PC-9 (cell line): ENCODE data around the gene KPNA1. TPM values are rescaled to one million over a fixed set of nuclear protein-coding genes. Genes with fewer than 3 reads are reported as not detected.

ENCODE experiments used
- BruUV-seq: library from RNA; stranded (reverse); fragments of 400-500 nt; replicated peaks from 2 replicates; lab custom pipeline; 2021; lab: Mats Ljungman, UMichigan
- CTCF ChIA-PET: fragments of 300-600 bp; sonication (Branson Sonifier 250); formaldehyde crosslinking; loops from one replicate; lab custom pipeline; 2022; ENCODE audit warnings: antibody characterized with exemption; lab: Charles Lee
- POLR2A ChIA-PET: fragments of 300-600 bp; sonication (Branson Sonifier 250); formaldehyde crosslinking; loops from one replicate; lab custom pipeline; 2022; ENCODE audit warnings: antibody characterized with exemption; ENCODE audit not compliant: unreplicated experiment; lab: Charles Lee
- DNase-seq, 2 experiments: peaks; one replicate each; pipeline versions ENCODE4 v3.0.0 to v3.0.0-alpha.2; 2015 to 2022; ENCODE audit warnings: mixed read lengths in 1 of 2
- H2AFZ ChIP-seq: fragments of 200-600 bp; sonication (generic); 2 replicates; pipeline ENCODE4 v1.8.1; 2017; ENCODE audit warnings: antibody characterized with exemption
- H3F3A ChIP-seq: fragments of 200-600 bp; sonication (generic); 2 replicates; pipeline ENCODE4 v1.8.1; 2017; ENCODE audit warnings: antibody characterized with exemption, mild to moderate bottlenecking, low read depth; ENCODE audit not compliant: insufficient read depth
- H3K27ac ChIP-seq: fragments of 200-600 bp; sonication (generic); 2 replicates; pipeline ENCODE4 v1.6.1; 2016; ENCODE audit warnings: mixed run types
- H3K27me3 ChIP-seq: fragments of 200-600 bp; sonication (generic); 2 replicates; pipeline ENCODE4 v1.6.1; 2016; ENCODE audit warnings: low read depth, mixed run types; ENCODE audit not compliant: insufficient read depth
- H3K36me3 ChIP-seq: fragments of 200-600 bp; sonication (generic); 2 replicates; pipeline ENCODE4 v1.6.1; 2016; ENCODE audit warnings: low read depth, mixed run types
- H3K4me1 ChIP-seq: fragments of 200-600 bp; sonication (generic); replicated peaks from 2 replicates; pipeline ENCODE4 v1.6.1; 2016; ENCODE audit warnings: mixed run types; ENCODE audit not compliant: insufficient read depth
- H3K4me2 ChIP-seq: fragments of 200-600 bp; sonication (generic); 2 replicates; pipeline ENCODE4 v1.6.1; 2017; ENCODE audit warnings: mixed run types
- H3K4me3 ChIP-seq: fragments of 200-600 bp; sonication (generic); 2 replicates; pipeline ENCODE4 v1.6.1; 2016; ENCODE audit warnings: mixed run types
- H3K79me2 ChIP-seq: fragments of 200-600 bp; sonication (generic); 2 replicates; pipeline ENCODE4 v1.6.1; 2017; ENCODE audit warnings: low read depth, mixed run types
- H3K9me2 ChIP-seq: fragments of 200-600 bp; sonication (generic); 2 replicates; pipeline ENCODE4 v1.8.1; 2017; ENCODE audit warnings: mild to moderate bottlenecking; ENCODE audit not compliant: insufficient read depth
- H3K9me3 ChIP-seq: fragments of 200-600 bp; sonication (generic); 2 replicates; pipeline ENCODE4 v1.8.1; 2016; ENCODE audit warnings: low read depth; ENCODE audit not compliant: insufficient read depth
- H4K20me1 ChIP-seq: fragments of 200-600 bp; sonication (generic); 2 replicates; pipeline ENCODE4 v1.8.1; 2017; ENCODE audit not compliant: insufficient read depth
- EZH2 ChIP-seq: fragments of 200-600 bp; sonication (generic); IDR thresholded peaks from 2 replicates; pipeline ENCODE4 v1.8.0; 2017; ENCODE audit warnings: antibody characterized with exemption, low read depth
- intact Hi-C: fragments of 100-400 bp; cut with micrococcal nuclease; formaldehyde crosslinking; loops from one replicate; pipeline ENCODE4 v1.10.0; 2022; ENCODE audit not compliant: unreplicated experiment
- total RNA-seq: library from RNA; stranded (reverse); gene quantifications from 2 replicates; pipeline ENCODE4 v1.2.3, GENCODE V29; 2021
- TF ChIP-seq, protein P1 (sequence below): fragments of 200-600 bp; sonication (generic); conservative IDR thresholded peaks from 2 replicates; pipeline ENCODE4 v1.6.1; 2017; ENCODE audit warnings: mixed run types, antibody characterized with exemption, mild to moderate bottlenecking, moderate library complexity

Gene KPNA1
- total RNA-seq, 1 experiment from 2014 or later: 89.2 TPM

DNA sequence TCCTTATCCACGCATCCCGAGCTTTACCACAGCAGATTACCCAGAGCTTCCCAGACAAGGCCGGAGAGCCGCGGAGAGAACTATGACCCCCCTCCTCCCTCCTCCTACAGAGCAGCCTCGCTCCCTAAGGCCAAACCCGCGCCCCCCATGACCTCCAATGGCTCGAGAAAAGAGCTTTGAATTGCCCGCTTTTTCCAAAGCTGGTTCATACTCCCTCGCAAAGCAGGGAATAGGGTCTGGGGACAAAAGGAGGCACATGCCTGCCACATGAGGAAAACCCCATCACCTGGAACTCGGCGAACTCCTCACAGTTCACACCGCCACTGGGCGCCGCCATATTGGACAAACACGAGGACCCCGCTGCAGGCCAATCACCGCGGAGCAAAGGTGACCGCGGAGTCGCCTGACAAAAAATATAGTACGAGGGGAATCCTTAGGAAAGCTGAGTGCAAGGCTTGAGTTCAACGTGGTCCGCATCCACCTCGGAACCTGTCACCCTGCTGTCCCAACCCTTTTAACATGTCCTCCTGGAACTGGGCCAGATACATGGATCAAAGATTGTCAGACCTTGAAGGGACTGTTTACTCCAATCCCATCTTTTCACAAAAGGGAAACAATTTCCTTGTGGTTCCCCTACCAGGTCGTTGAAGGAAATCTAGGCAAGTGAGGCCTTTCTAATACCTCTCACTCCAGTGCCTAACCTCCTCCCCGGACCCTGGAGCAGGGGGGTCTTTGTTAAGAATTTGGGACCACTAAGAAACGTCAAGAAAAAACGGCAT lies 131.7 kb downstream of the KPNA1 start, which contains the start of gene MIX23:
Gene MIX23 (minus strand): TSS at position 344 of the 779 bp plus-strand sequence. CDS start 7 bp downstream, at position 337.
- peak; percentile 76 to 87 for DNase-seq
- POLR2A ChIA-PET: interaction anchor here (0.7 kb wide), 1 partner anchor 50 kb away, joined by 6 read pairs; no protein-coding TSS in a partner anchor
- H3K9me2 ChIP-seq: no peaks in the 10 kb centered on the region
- intact Hi-C loops: loop anchor here (5.0 kb wide), 1 partner anchor 836 kb away; the partner anchor contains the start of gene POLQ
- BruUV-seq: no TSS peak
- no peaks in the 10 kb centered on the region for H4K20me1 ChIP-seq
- no peaks in the 10 kb centered on the region for H3F3A ChIP-seq
- no peaks in the 10 kb centered on the region for H3K9me3 ChIP-seq
- peak within 1 kb of the TSS; percentile 66 for H3K27ac ChIP-seq
- H3K4me3 ChIP-seq: peak within 1 kb of the TSS; percentile 85
- H3K4me2 ChIP-seq: peak within 1 kb of the TSS; percentile 96
- peaks cover 25% of the 10 kb centered on the region for H3K79me2 ChIP-seq
- TF ChIP-seq, protein P1, sequence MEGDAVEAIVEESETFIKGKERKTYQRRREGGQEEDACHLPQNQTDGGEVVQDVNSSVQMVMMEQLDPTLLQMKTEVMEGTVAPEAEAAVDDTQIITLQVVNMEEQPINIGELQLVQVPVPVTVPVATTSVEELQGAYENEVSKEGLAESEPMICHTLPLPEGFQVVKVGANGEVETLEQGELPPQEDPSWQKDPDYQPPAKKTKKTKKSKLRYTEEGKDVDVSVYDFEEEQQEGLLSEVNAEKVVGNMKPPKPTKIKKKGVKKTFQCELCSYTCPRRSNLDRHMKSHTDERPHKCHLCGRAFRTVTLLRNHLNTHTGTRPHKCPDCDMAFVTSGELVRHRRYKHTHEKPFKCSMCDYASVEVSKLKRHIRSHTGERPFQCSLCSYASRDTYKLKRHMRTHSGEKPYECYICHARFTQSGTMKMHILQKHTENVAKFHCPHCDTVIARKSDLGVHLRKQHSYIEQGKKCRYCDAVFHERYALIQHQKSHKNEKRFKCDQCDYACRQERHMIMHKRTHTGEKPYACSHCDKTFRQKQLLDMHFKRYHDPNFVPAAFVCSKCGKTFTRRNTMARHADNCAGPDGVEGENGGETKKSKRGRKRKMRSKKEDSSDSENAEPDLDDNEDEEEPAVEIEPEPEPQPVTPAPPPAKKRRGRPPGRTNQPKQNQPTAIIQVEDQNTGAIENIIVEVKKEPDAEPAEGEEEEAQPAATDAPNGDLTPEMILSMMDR: no peak
- no peak for TF ChIP-seq EZH2
- peaks cover 18% of the 10 kb centered on the region; the same call in 1 of the 2 replicates for H3K4me1 ChIP-seq
- H3K36me3 ChIP-seq: no peaks in the 10 kb centered on the region; the same call in 1 of the 2 replicates
- H3K27me3 ChIP-seq: no peaks in the 10 kb centered on the region
- CTCF ChIA-PET: interaction anchor here (0.6 to 2.1 kb wide), 2 partner anchors 10 to 544 kb away, joined by 3 to 5 read pairs; no protein-coding TSS in a partner anchor
- H2AFZ ChIP-seq: peak within 1 kb of the TSS; percentile 94

DNA sequence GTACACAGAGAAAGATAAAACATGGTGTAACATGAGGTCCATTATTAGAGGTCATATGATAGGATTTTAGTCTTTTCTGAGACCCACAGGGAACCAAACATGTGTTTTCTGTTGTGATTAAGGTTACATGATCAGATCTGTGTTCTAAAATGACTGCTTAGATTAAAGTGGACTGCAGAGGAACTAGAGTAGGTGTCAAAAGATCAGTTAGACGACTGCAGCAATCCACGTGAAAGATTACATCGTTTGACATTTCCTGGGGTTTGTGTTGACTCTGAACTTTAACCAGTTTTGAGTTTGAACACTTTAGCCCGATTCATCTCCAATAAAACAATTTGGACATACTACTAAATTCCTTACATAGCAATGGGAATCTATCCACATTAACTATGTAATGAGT lies 136.8 kb downstream of the KPNA1 start:
- H3K36me3 ChIP-seq: no peaks in the 10 kb centered on the region; the same call in none of the 2 replicates
- H3K9me3 ChIP-seq: no peaks in the 10 kb centered on the region
- CTCF ChIA-PET: no interaction called here

DNA sequence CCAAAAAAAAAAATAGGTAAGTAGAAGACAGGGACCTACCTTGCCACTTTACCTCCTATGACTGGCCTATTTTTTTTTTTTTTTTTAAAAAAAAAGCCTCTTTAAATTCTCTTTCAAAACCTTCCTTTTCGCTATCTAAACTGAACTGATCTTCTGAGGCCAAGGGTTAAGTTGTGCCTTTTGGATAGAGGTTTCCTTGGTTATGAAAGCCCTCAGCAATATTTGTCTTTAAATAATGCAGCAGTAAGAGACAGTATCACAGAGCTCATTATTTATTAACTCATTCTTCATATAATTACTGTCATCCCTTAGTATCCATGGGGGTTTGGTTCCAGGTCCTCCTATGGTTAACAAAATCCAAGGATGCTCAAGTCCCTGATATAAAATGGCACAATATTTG lies 140.7 kb downstream of the KPNA1 start:
- POLR2A ChIA-PET: no interaction called here

More for the DNA sequence above, 136.8 kb downstream of the KPNA1 start:
- no peaks in the 10 kb centered on the region for H3F3A ChIP-seq
- POLR2A ChIA-PET: no interaction called here
- no peak for TF ChIP-seq EZH2
- TF ChIP-seq, protein P1: no peak
- H3K27me3 ChIP-seq: no peaks in the 10 kb centered on the region
- no peak for DNase-seq
- no peaks in the 10 kb centered on the region for H4K20me1 ChIP-seq
- H3K4me3 ChIP-seq: no peak overlapping the region
- no TSS peak for BruUV-seq
- H3K27ac ChIP-seq: no peak overlapping the region
- intact Hi-C loops: no loop called here
- no peak overlapping the region for H3K4me2 ChIP-seq
- H3K79me2 ChIP-seq: peaks cover 44% of the 10 kb centered on the region
- no peaks in the 10 kb centered on the region; the same call in 1 of the 2 replicates for H3K9me2 ChIP-seq
- H3K4me1 ChIP-seq: peaks cover 7% of the 10 kb centered on the region; the same call in 1 of the 2 replicates
- H2AFZ ChIP-seq: no peak overlapping the region

More for the DNA sequence above, 140.7 kb downstream of the KPNA1 start:
- Histone ChIP-seq H3F3A (0 out of 2 replicates have a peak, but pooled peaks cover 4% of the 10 kb centered on the region), H3K79me2 (peaks cover 22% of the 10 kb centered on the region; the same call in 1 of the 2 replicates), H3K4me3 (no peak overlapping the region), H3K4me1 (no peaks in the 10 kb centered on the region), H3K36me3 (peaks cover 10% of the 10 kb centered on the region), H2AFZ (no peak overlapping the region), H3K27ac (no peak overlapping the region), H4K20me1 (no peaks in the 10 kb centered on the region), H3K9me2 (no peaks in the 10 kb centered on the region; the same call in 1 of the 2 replicates), H3K9me3 (no peaks in the 10 kb centered on the region), H3K4me2 (no peak overlapping the region), H3K27me3 (no peaks in the 10 kb centered on the region)
- intact Hi-C loops: no loop called here
- CTCF ChIA-PET: no interaction called here
- TF ChIP-seq, protein P1: no peak
- no peak for TF ChIP-seq EZH2
- no TSS peak for BruUV-seq
- DNase-seq: no peak

Other genes with a start within 250 kb of the KPNA1 start
- gene CSTA, start 189.7 kb downstream of the KPNA1 start, total RNA-seq: 16.8 and 18.0 TPM in 2 replicates
- 44.8 and 63.6 TPM in 2 replicates for gene MIX23, start 131.7 kb downstream of the KPNA1 start, total RNA-seq
- gene FAM162A, start 130.8 kb downstream of the KPNA1 start, total RNA-seq: 36.8 and 41.0 TPM in 2 replicates
- 4.5 and 5.8 TPM in 2 replicates for gene WDR5B, start 98.9 kb downstream of the KPNA1 start, total RNA-seq
- gene PARP9, start 49.4 kb upstream of the KPNA1 start, total RNA-seq: 15.0 and 21.1 TPM in 2 replicates
- 30.0 and 41.7 TPM in 2 replicates for gene DTX3L, start 49.4 kb upstream of the KPNA1 start, total RNA-seq
- 0.07 and 0.13 TPM in 2 replicates for gene PARP15, start 62.7 kb upstream of the KPNA1 start, total RNA-seq
- 31.6 and 33.3 TPM in 2 replicates for gene PARP14, start 165.9 kb upstream of the KPNA1 start, total RNA-seq